HCT116 (cell line): ENCODE data around the gene WIPI1.

Experiments
- CEBPB ChIP-seq: IDR thresholded peaks from 2 replicates; pipeline ENCODE4 v1.6.1; 2012; ENCODE audit warnings: low read depth
- RAD21 ChIP-seq: IDR thresholded peaks from 2 replicates; pipeline ENCODE4 v1.6.1; 2012; ENCODE audit warnings: low read depth, mild to moderate bottlenecking
- SIN3A ChIP-seq: IDR thresholded peaks from 2 replicates; pipeline ENCODE4 v1.6.1; 2012; ENCODE audit warnings: low read depth
- YY1 ChIP-seq: IDR thresholded peaks from 2 replicates; pipeline ENCODE4 v1.6.1; 2011; ENCODE audit warnings: low read length, low read depth, moderate library complexity, mild to moderate bottlenecking; ENCODE audit not compliant: insufficient replicate concordance; ENCODE audit errors: extremely low read depth
- ZNF274 ChIP-seq: fragments of 200-500 bp; sonication (Bioruptor generic); IDR thresholded peaks from 2 replicates; pipeline ENCODE4 v1.6.1; 2014; ENCODE audit warnings: mild to moderate bottlenecking, low read depth, low read length, inconsistent platforms
- TF ChIP-seq, protein P1 (sequence below), 3 experiments: fragments of 200-600 bp in 1 of 3; sonication (generic) in 1 of 3; IDR thresholded peaks in 2 of 3; conservative IDR thresholded peaks in 1 of 3; 2 replicates each; pipeline ENCODE4 v1.5.1; 2012 to 2017; ENCODE audit warnings: low read depth in 2 of 3, low read length in 2 of 3, antibody characterized with exemption in 1 of 3, borderline replicate concordance in 1 of 3, control low read depth in 1 of 3, mild to moderate bottlenecking in 1 of 3, mixed read lengths in 1 of 3, mixed run types in 1 of 3, moderate library complexity in 1 of 3; ENCODE audit not compliant: insufficient read depth in 1 of 3
- TF ChIP-seq, protein P2 (sequence below): IDR thresholded peaks from 2 replicates; pipeline ENCODE4 v1.6.1; 2012

DNA sequence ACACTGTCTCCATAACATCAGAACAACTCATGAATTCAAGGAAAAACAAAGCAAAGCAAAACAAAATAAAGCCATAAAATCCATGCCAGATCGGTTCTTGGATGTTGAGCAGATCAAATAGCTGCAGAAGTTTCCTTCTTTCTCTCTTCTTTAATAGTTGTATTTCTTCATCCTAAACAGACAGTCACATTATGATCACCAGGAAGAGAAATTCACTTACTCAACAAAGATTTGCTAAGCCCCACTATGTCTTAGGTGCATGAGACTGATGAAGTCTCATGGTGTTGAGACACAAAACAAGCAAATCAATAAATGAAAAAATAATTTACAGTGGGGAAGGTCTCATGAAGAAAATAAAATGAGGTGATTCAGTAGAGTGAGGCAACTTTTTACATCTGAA is 72.8 kb downstream of the WIPI1 start:
- TF ChIP-seq, protein P1, sequence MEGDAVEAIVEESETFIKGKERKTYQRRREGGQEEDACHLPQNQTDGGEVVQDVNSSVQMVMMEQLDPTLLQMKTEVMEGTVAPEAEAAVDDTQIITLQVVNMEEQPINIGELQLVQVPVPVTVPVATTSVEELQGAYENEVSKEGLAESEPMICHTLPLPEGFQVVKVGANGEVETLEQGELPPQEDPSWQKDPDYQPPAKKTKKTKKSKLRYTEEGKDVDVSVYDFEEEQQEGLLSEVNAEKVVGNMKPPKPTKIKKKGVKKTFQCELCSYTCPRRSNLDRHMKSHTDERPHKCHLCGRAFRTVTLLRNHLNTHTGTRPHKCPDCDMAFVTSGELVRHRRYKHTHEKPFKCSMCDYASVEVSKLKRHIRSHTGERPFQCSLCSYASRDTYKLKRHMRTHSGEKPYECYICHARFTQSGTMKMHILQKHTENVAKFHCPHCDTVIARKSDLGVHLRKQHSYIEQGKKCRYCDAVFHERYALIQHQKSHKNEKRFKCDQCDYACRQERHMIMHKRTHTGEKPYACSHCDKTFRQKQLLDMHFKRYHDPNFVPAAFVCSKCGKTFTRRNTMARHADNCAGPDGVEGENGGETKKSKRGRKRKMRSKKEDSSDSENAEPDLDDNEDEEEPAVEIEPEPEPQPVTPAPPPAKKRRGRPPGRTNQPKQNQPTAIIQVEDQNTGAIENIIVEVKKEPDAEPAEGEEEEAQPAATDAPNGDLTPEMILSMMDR (IDR thresholded peaks at IDR 0.05 in 2 of 3, conservative IDR thresholded peaks at IDR 0.05 in 1 of 3; ENCODE audit: borderline replicate concordance in 1 of 3, insufficient read depth in 1 of 3, low read depth in 2 of 3, low read length in 2 of 3) = no peak
- TF ChIP-seq YY1 (no peak), SIN3A (no peak), RAD21 (no peak), CEBPB (no peak), ZNF274 (no peak)
- TF ChIP-seq, protein P2, sequence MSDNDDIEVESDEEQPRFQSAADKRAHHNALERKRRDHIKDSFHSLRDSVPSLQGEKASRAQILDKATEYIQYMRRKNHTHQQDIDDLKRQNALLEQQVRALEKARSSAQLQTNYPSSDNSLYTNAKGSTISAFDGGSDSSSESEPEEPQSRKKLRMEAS = no peak
